ENCODE measurements around the gene TOM1.

The TOM1 gene

DNA sequence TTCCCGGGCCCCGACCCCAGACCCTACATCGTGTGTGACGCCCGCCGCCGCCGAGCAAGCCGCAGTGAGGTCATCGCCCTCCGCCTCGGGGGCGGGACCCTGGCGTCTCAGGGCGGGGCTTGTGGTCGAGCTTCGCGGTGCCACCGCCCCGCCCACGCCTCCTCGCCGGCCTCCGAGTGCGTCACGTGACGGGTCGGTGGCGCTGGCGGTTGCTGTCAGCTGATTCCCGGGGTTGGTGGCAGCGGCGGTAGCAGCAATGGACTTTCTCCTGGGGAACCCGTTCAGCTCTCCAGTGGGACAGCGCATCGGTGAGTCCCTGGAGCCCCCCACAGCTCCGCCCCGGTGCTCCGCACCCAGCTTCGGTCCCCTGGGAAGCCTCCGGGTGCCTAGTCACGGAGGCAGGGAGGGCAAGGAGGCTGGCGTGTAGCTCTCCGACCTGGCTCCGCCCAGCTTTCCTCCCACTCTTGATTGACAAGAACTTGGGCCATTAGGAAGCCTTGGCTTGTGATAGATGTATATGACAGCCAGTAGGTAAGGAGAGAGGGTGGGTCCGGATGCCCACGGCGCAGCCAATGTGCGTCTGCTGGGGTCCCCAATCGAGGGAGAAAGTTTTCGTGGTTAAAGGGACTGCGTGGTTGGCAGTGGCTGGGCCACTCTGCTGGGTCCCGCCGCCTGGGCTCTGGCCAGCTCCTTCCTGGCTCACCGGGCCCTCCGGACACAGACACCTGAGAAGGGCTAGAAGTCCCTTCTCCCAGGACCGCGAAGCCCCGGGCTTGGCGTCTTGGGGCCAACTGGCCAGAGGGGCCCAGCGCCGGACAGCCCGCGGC, at the start of gene TOM1:
TSS of gene TOM1 (plus strand) at position 222 of the 827 bp plus-strand sequence. CDS start at position 257, 35 bp downstream.
- peak; percentile 93 for DNase-seq (ENCODE audit: low read depth)

GRCh38 chr22:35250156-35250555, 49.5 kb upstream of the TOM1 start:
- DNase-seq (ENCODE audit: low read depth) = no peak

DNA sequence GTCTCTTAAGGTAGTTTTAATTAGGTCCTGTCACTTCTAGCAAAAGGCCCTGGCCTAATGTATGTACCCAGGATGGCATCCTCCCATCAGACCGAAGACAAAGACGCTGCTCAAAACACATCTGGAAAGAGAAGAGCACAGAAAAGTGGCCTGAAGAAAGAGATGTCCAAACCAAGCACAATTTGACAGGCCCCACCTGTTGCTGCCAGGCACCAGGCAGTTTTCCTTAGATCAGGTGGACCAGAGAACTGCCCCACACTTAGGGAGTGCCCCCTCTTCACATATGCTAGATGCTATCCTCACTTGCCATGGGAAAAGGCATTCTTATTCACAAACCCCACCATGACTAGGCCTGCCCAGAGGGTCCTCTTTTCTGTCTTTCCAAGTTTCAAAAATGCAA, 45.7 kb upstream of the TOM1 start:
- DNase-seq (ENCODE audit: low read depth) = no peak

DNA sequence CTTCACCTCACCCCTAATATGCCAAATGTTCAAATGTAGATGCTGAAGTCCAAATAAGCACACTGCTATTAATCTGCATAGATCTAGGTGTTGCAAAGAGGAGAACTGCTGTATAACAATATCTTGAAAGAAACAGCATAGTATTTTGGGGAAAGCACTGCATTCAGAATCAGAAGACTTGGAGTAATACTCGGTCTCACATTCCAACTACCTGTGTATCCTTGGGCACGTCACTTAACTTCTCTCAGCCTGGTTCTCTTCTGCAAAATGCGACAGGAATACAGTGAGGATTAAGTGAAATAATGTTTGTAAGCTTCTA, 42.7 kb upstream of the TOM1 start:
- DNase-seq (ENCODE audit: low read depth) = no peak

DNA sequence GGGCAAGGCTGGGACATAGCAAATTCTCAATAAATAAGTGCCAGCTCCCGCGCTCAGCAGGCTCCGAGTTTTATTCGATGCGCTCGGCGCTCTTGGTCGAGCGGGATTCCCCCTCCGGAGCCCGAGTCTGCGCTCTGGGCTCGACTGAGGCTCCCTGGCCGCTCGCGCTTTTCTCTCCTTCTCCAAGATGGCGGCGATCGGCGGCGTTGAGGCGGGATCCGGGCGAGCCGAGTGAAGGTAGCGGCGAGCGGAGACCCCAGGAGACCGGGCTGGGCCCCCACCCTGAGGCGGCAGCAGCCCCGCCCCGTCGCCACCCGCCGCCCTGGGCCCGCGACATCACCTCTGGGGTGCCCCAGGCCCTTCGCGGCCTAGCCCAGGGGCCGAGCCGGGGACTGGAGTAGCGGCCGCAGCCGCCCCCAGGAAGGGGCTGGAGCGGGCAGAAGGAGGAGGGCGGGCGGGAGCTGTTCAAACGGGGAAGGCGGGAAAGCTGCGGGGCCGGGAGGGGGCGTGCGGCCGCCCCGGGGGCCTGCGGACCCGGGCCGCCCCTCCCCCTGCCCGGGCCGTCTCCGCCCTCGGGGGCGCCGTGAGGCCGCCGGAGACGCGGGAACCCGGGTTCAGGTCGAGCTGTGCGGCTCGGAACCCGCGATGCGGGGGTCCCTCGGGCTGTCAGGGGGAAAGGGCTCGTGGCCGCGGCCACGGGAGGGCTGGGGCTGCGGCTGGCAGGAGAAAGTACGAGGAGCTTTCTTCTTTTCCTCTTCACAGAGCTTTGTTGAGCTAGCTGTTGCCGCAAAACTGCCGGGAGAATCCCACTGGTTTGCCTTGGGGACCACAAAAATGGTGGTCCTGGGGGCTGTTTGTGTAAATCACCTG, 42.1 kb upstream of the TOM1 start, which contains the start of gene HMGXB4:
TSS of gene HMGXB4 (plus strand) at position 173 of the 870 bp plus-strand sequence. CDS start 4,898 bp downstream, outside the sequence.
- DNase-seq (ENCODE audit: low read depth) = peak; percentile 70

DNA sequence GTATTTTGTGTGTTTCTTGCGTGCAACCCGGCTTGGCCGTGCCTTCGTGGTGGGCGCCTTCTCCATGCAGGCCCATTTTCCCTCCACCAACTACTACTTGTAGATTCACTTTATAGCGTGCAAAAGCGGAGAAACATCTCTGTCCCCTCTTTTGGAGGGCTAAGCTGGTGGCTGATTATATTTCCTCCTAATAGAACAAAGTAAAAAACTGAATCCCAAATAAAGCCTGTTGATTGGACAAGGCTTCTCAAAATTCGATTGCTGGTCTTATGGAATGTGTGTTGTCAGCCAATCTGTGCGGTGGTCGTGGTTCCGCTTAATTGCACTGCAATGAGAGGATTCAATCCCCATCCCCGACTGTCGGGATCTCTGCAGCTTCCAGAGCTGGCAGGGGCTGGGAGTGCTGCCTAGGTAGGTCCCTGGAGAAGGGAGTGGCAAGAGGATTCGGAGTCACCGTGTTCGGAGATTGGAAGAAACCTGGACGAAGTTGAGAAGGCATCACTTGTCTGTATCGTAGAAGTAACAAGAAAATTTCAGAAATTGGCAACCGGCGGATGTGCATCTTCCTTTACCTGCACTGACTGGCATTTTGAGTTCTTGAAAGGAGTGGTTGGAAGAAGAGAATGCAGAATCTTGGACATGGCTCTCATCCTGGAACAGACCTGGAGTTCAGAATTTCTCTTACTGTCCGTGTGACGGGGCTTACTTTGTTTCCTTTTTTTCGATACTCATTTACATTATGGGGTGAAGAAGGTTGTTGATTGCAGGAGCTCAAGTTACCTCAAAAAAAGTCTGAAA, 41.3 kb upstream of the TOM1 start:
- DNase-seq (ENCODE audit: low read depth) = no peak

- DNase-seq (ENCODE audit: low read depth) = no peak
Measured at GRCh38 chr22:35264986-35265385, 34.7 kb upstream of the TOM1 start.

DNA sequence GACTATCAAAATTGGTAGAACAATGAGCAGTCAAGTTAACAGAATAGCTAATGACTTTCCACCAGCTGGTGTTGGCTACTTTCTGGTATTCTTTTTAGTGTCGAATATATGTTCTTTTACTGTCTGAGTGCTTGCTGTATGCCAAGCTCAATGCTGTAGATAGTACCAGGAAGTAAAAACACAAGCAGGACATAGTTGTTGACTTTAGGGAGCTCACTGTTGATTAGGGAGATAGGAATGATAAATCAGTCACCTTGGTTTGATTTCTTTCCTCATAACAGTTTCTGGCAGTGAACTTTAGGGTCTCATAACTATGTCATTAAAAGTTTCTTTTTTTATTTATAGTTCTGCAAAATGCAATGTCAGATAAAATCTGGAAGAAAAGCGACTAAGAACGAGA, 33.4 kb upstream of the TOM1 start:
- no peak for DNase-seq (ENCODE audit: low read depth)

- DNase-seq (ENCODE audit: low read depth) = no peak
Measured at GRCh38 chr22:35269630-35270029, 30.1 kb upstream of the TOM1 start.

DNA sequence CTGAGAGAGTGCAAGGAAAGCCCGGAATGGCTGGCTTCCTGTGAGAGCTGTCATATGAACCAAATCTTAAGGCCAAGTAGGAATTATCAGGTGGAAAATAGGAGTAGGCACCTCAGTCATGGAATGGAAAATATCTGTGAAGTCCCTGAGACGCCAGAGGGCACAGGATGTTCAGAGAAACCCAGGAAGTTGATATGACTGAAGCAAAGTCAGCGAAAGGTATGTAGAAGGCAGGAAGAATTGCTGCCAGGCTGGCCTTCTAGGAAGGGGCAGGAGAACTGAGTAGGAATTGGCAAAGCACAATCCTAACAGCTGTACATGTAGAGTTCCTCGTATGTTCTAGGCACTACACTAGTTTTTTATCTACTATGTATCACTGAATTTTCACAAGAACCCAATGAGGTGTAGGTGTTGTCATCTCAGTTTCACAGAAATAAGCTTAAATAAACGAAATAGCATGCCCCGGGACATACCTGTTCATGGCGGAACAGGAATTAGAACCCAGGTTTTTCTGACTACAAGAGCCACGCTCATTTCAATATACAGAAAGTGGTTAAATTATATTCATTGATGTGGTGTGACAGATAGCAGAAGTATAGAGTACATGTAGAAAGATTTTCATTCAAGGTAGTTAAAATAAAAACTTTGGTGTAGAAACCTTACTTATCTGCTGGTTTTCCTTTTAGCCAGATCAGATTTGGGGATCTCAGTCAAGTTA, 25.4 kb upstream of the TOM1 start:
- no peak for DNase-seq (ENCODE audit: low read depth)

GRCh38 chr22:35275580-35275979, 24.1 kb upstream of the TOM1 start:
- no peak for DNase-seq (ENCODE audit: low read depth)

GRCh38 chr22:35276019-35276418, 23.7 kb upstream of the TOM1 start:
- no peak for DNase-seq (ENCODE audit: low read depth)

DNA sequence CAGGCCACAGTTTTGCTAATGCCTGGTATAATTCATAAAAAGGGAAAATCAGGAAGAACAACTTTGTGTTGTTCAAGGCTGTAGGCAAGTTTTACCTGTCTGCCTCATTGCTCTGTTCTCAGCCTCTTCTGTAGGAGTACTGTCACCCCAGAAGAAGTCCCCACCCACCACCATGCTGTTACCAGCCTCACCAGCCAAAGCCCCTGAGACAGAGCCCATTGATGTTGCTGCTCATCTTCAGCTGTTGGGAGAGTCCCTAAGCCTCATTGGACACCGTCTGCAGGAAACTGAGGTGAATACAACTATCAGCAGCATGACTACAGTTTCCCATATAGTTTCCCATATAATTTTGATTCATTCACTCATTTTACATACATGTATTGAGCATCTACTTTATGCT, 11.6 kb upstream of the TOM1 start:
- DNase-seq (ENCODE audit: low read depth) = no peak

- DNase-seq (ENCODE audit: low read depth) = no peak
Measured at GRCh38 chr22:35292786-35293185, 6.9 kb upstream of the TOM1 start.

GRCh38 chr22:35296051-35296450, 3.6 kb upstream of the TOM1 start:
- DNase-seq (ENCODE audit: low read depth) = no peak

DNA sequence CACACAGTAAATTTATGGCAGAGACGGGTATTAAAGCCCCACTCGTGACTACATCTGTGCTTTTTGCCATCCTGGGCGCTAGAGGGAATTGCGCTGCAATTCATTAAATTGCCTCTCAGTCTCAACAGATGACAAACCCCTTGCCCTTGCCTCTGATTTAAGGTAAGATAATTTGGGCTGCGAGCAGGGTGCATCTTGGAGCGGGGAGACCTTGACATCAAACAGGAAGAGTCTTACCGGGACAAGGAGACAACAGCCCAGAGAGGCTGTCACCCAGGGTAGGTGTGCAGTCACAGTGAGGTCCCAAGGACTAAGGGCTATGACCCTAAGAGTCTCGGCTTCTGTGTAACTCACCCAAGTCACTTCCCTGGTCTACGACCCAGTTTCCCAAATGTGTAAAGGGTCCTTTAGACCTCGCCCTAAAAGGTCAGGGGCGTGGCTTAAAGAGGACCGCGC, 449 bp upstream of the TOM1 start:
- DNase-seq (ENCODE audit: low read depth) = no peak

DNA sequence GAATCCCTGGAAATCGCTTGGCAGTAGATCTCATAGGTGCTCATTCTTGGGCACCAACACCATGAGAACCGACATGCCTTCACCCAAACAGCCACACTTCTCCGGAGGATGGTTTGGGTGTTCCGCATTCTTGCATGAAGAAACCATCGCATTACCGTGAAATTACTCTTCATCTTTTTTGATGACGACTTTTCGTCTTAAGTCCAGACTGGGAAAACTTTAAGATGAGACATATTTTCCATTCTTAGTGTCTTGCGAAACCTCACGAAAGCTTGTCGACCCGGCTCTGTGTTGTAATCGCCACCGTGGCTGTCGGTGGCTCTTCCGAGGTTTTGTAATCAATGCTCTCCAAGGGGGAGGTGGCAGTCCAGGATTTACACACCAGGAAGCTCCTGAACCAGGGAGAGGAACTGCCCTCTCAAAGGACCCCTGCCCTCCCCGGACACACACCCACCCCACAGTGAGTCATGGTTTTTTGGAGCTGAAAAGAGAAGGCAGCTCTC, 1.7 kb downstream of the TOM1 start:
- DNase-seq (ENCODE audit: low read depth) = no peak

DNA sequence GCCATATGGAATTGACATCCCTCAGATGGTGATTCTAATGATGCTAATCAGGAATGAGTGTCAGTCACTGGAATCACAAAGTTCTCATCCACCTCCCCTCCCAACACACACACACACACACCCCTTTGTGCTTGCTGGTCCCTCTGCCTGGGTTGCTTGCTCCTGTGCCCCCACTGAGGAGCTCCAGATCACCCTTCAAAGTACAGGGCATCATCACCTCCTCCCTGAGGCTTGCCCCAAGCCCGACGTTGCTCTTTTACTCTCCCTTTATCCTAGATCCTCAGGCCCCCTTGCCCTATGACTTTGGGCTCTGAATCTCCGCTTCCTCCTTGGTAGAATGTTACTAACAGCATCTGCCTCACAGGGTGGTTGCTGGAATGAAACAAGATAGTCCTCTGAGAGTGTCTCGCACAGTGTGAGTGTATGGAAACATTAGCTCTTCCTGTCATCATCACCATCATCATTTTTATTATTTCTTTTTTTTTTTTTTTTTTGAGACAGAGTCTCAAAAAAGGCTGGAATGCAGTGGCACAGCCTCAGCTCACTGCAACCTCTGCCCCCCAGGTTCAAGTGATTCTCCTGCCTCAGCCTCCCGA, 3.4 kb downstream of the TOM1 start:
- DNase-seq (ENCODE audit: low read depth) = no peak

DNA sequence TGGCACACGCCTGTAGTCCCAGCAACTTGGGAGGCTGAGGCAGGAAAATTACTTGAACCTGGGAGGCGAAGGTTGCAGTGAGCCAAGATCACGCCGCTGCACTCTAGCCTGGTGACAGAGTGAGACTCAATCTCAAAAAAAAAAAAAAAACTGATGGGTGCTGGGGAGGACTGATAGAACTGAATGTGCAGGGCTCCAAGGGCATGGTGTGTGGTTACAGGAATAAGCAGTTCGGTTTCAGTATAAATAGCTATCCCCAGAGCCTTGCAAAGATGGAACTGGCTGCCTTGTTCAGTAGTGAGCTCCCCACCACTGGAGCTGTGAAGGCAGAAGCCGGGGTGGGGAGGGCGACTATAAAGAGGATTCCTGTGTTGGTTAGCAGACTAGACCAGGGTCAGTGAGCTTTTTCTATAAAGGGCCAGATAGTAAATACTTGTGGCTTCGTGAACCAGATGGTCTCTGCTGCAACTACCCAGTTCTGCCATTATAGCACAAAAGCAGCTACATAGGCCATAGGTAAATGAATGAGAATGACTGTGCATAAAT, 5.9 kb downstream of the TOM1 start:
- DNase-seq (ENCODE audit: low read depth) = no peak

GRCh38 chr22:35306350-35306967, 6.8 kb downstream of the TOM1 start:
- no peak for DNase-seq (ENCODE audit: low read depth)

Measured in stimulated activated CD8-positive, alpha-beta memory T cell treated with anti-CD3 and anti-CD28 coated beads, Interleukin-15, amount 100 ng/mL, for 1 hour (primary cell).